SK-N-SH treated with all-trans-retinoic acid at 6 μM for 48 hours (cell line): ENCODE data around the gene NSUN2.
"Not testable (repeated sequence)": the region's sequence is repeated elsewhere in the genome, so short reads cannot be mapped to it uniquely, and the experiment has no call there.

Experiments
- ATAC-seq: fragments of 200-7000 bp; cut with Tn5 transposase; 3 replicates; pipeline ENCODE4 v1.9.1; 2020; ENCODE audit warnings: mild to moderate bottlenecking, moderate library complexity
- ARNTL ChIP-seq: fragments of 450-650 bp; formaldehyde crosslinking; IDR thresholded peaks from 2 replicates; pipeline ENCODE4 v1.5.0; 2020; ENCODE audit warnings: low read depth, mild to moderate bottlenecking, moderate library complexity, borderline replicate concordance
- BACH2 ChIP-seq: fragments of 250-450 bp; sonication (Bioruptor Pico); IDR thresholded peaks from 2 replicates; pipeline ENCODE4 v1.9.0; 2021; ENCODE audit warnings: mild to moderate bottlenecking, borderline replicate concordance
- CSDC2 ChIP-seq: fragments of 250-450 bp; sonication (Bioruptor Pico); IDR thresholded peaks from 2 replicates; pipeline ENCODE4 v1.5.0; 2020; ENCODE audit warnings: mild to moderate bottlenecking, moderate library complexity
- GLIS3 ChIP-seq: fragments of 250-450 bp; sonication (Bioruptor Pico); IDR thresholded peaks from 2 replicates; pipeline ENCODE4 v1.5.0; 2020; ENCODE audit warnings: mild to moderate bottlenecking, moderate library complexity
- ISL1 ChIP-seq: fragments of 250-450 bp; sonication (Bioruptor Pico); IDR thresholded peaks from 2 replicates; pipeline ENCODE4 v2.1.2; 2022; ENCODE audit warnings: mild to moderate bottlenecking, moderate library complexity
- OSR1 ChIP-seq: fragments of 250-450 bp; sonication (Bioruptor Pico); IDR thresholded peaks from 2 replicates; pipeline ENCODE4 v1.8.0; 2022; ENCODE audit warnings: moderate library complexity, mild to moderate bottlenecking, inconsistent platforms
- RARB ChIP-seq: fragments of 250-450 bp; sonication (Bioruptor Pico); IDR thresholded peaks from 2 replicates; pipeline ENCODE4 v1.8.0; 2021; ENCODE audit warnings: mild to moderate bottlenecking, moderate library complexity
- SNAI2 ChIP-seq: fragments of 250-450 bp; sonication (Bioruptor Pico); IDR thresholded peaks from 2 replicates; pipeline ENCODE4 v1.5.0; 2020; ENCODE audit warnings: mild to moderate bottlenecking, moderate library complexity
- TCF4 ChIP-seq: fragments of 250-450 bp; sonication (Bioruptor Pico); IDR thresholded peaks from 2 replicates; pipeline ENCODE4 v1.8.0; 2021; ENCODE audit warnings: mild to moderate bottlenecking, moderate library complexity, borderline replicate concordance
- TOX ChIP-seq: fragments of 250-450 bp; sonication (Bioruptor Pico); IDR thresholded peaks from 2 replicates; pipeline ENCODE4 v1.8.0; 2021; ENCODE audit warnings: mild to moderate bottlenecking, moderate library complexity, borderline replicate concordance
- ZC3H10 ChIP-seq: fragments of 250-450 bp; sonication (Bioruptor Pico); IDR thresholded peaks from 2 replicates; pipeline ENCODE4 v1.5.1; 2021; ENCODE audit warnings: mild to moderate bottlenecking, moderate library complexity
- ZFP3 ChIP-seq: fragments of 250-450 bp; sonication (Bioruptor Pico); IDR thresholded peaks from 2 replicates; pipeline ENCODE4 v1.5.0; 2020; ENCODE audit warnings: mild to moderate bottlenecking, moderate library complexity
- ZFP30 ChIP-seq: fragments of 450-650 bp; formaldehyde crosslinking; IDR thresholded peaks from 2 replicates; pipeline ENCODE4 v1.5.0; 2022; ENCODE audit warnings: mild to moderate bottlenecking, moderate library complexity
- ZNF565 ChIP-seq: fragments of 450-650 bp; formaldehyde crosslinking; conservative IDR thresholded peaks from 2 replicates; pipeline ENCODE4 v1.5.0; 2020; ENCODE audit warnings: low read depth, mild to moderate bottlenecking, moderate library complexity
- ZNF70 ChIP-seq: fragments of 450-650 bp; formaldehyde crosslinking; IDR thresholded peaks from 2 replicates; pipeline ENCODE4 v1.5.0; 2020; ENCODE audit warnings: mild to moderate bottlenecking, moderate library complexity
- ZNF8 ChIP-seq: fragments of 450-650 bp; formaldehyde crosslinking; IDR thresholded peaks from 2 replicates; pipeline ENCODE4 v1.5.0; 2020; ENCODE audit warnings: mild to moderate bottlenecking, moderate library complexity
- TF ChIP-seq, protein P1 (sequence below): fragments of 250-450 bp; sonication (Bioruptor Pico); IDR thresholded peaks from 2 replicates; pipeline ENCODE4 v1.8.0; 2020; ENCODE audit warnings: mild to moderate bottlenecking, moderate library complexity, borderline replicate concordance
- TF ChIP-seq, protein P2 (sequence below): fragments of 250-450 bp; sonication (Bioruptor Pico); IDR thresholded peaks from 2 replicates; pipeline ENCODE4 v1.5.0; 2020; ENCODE audit warnings: mild to moderate bottlenecking, moderate library complexity
- TF ChIP-seq, protein P3 (sequence below): fragments of 250-450 bp; sonication (Bioruptor Pico); IDR thresholded peaks from 2 replicates; pipeline ENCODE4 v1.5.1; 2020; ENCODE audit warnings: low read depth, mild to moderate bottlenecking, moderate library complexity
- TF ChIP-seq, protein P4 (sequence below): fragments of 250-450 bp; sonication (Bioruptor Pico); IDR thresholded peaks from 2 replicates; pipeline ENCODE4 v1.8.0; 2021; ENCODE audit warnings: low read depth, mild to moderate bottlenecking, moderate library complexity, borderline replicate concordance

NSUN2 gene

DNA sequence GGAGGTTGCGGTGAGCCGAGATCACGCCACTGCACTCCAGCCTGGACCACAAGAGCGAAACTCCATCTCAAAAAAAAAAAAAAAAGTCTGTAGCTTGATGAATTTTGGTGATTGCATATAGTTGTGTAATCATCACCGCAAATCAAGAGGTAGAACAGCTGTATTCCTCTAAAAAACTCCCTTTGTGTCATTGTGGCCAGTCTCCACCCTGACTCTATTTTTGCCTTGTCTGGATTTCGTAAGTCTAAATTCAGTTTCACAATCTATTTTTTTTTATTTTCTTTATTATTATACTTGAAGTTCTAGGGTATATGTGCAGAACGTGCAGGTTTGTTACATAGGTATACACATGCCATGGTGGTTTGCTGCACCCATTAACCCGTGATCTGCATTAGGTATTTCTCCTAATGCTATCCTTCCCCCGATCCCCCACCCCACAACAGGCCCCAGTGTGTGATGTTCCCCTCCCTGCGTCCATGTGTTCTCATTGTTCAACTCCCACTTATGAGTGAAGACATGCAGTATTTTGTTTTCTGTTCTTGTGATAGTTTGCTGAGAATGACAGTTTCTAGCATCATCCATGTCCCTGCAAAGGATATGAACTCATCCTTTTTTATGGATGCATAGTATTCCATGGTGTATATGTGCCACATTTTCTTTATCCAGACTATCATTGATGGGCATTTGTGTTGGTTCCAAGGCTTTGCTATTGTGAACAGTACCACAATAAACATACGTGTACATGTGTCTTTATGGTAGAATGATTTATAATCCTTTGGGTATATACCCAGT lies 12.9 kb upstream of the NSUN2 start:
- ATAC-seq, result not testable (repeated sequence)

DNA sequence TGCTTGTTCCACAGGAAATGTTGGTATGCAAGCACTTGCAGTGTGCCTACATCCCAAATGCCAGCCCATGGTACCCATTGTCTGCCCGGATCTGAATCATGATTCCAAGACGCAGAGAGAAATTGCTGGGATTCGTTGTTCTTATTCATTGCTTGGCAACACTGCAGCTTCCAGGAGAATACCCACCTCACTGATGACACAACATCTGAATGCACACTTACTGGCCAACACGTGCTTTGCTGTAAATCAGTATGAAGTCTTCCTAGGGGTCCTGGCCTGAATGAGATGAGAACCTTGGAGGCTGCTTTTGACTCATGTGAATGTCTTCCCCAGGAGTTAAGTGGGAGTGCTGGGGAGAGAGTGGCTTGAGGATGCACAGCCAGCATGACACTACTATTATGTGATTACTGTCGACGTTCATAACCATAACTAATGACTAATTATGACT lies 12.0 kb upstream of the NSUN2 start:
- TF ChIP-seq ZNF565 (CRISPR knock-in tag) (no peak), ZFP3 (CRISPR knock-in tag) (no peak), ISL1 (CRISPR knock-in tag) (no peak), GLIS3 (CRISPR knock-in tag) (no peak), ZFP30 (no peak), TOX (CRISPR knock-in tag) (no peak), SNAI2 (CRISPR knock-in tag) (no peak), ARNTL (CRISPR knock-in tag) (no peak), ZNF70 (CRISPR knock-in tag) (no peak), CSDC2 (CRISPR knock-in tag) (no peak), RARB (CRISPR knock-in tag) (no peak), BACH2 (no peak), OSR1 (CRISPR knock-in tag) (no peak)
- TF ChIP-seq, protein P1, sequence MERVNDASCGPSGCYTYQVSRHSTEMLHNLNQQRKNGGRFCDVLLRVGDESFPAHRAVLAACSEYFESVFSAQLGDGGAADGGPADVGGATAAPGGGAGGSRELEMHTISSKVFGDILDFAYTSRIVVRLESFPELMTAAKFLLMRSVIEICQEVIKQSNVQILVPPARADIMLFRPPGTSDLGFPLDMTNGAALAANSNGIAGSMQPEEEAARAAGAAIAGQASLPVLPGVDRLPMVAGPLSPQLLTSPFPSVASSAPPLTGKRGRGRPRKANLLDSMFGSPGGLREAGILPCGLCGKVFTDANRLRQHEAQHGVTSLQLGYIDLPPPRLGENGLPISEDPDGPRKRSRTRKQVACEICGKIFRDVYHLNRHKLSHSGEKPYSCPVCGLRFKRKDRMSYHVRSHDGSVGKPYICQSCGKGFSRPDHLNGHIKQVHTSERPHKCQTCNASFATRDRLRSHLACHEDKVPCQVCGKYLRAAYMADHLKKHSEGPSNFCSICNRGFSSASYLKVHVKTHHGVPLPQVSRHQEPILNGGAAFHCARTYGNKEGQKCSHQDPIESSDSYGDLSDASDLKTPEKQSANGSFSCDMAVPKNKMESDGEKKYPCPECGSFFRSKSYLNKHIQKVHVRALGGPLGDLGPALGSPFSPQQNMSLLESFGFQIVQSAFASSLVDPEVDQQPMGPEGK (CRISPR knock-in tag), result no peak
- TF ChIP-seq, protein P2, sequence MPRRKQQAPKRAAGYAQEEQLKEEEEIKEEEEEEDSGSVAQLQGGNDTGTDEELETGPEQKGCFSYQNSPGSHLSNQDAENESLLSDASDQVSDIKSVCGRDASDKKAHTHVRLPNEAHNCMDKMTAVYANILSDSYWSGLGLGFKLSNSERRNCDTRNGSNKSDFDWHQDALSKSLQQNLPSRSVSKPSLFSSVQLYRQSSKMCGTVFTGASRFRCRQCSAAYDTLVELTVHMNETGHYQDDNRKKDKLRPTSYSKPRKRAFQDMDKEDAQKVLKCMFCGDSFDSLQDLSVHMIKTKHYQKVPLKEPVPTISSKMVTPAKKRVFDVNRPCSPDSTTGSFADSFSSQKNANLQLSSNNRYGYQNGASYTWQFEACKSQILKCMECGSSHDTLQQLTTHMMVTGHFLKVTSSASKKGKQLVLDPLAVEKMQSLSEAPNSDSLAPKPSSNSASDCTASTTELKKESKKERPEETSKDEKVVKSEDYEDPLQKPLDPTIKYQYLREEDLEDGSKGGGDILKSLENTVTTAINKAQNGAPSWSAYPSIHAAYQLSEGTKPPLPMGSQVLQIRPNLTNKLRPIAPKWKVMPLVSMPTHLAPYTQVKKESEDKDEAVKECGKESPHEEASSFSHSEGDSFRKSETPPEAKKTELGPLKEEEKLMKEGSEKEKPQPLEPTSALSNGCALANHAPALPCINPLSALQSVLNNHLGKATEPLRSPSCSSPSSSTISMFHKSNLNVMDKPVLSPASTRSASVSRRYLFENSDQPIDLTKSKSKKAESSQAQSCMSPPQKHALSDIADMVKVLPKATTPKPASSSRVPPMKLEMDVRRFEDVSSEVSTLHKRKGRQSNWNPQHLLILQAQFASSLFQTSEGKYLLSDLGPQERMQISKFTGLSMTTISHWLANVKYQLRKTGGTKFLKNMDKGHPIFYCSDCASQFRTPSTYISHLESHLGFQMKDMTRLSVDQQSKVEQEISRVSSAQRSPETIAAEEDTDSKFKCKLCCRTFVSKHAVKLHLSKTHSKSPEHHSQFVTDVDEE (CRISPR knock-in tag), result no peak
- no peak for ATAC-seq

DNA sequence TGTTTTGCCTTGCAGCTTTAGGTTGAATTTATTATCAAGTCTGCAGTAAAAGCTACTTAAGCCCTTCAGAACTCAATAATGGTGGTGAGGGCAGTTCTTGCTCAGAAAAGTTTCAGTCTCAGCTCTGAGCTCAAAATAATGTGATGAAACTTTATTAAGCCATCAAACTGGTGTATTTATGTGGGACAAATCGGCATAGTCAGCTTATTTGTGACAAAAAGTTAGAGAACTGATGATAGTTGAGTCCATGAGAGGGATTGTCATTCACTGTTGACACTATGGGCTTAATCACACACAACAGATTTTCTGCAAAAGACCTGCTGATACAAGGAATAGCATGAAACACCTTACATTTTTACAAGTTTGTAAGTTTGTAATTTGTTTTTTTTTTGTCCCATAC lies 9.8 kb upstream of the NSUN2 start:
- ATAC-seq, result no peak
- no peak for TF ChIP-seq TCF4 (CRISPR knock-in tag)
- TF ChIP-seq SNAI2 (CRISPR knock-in tag), result no peak
- no peak for TF ChIP-seq ZNF70 (CRISPR knock-in tag)
- TF ChIP-seq, protein P2 (CRISPR knock-in tag), result no peak
- TF ChIP-seq GLIS3 (CRISPR knock-in tag), result no peak
- no peak for TF ChIP-seq ZC3H10 (CRISPR knock-in tag)
- no peak for TF ChIP-seq ZFP30
- TF ChIP-seq CSDC2 (CRISPR knock-in tag), result no peak
- no peak for TF ChIP-seq ISL1 (CRISPR knock-in tag)
- TF ChIP-seq RARB (CRISPR knock-in tag), result no peak
- TF ChIP-seq, protein P1 (CRISPR knock-in tag), result no peak
- no peak for TF ChIP-seq TOX (CRISPR knock-in tag)
- no peak for TF ChIP-seq ZNF8
- TF ChIP-seq, protein P3, sequence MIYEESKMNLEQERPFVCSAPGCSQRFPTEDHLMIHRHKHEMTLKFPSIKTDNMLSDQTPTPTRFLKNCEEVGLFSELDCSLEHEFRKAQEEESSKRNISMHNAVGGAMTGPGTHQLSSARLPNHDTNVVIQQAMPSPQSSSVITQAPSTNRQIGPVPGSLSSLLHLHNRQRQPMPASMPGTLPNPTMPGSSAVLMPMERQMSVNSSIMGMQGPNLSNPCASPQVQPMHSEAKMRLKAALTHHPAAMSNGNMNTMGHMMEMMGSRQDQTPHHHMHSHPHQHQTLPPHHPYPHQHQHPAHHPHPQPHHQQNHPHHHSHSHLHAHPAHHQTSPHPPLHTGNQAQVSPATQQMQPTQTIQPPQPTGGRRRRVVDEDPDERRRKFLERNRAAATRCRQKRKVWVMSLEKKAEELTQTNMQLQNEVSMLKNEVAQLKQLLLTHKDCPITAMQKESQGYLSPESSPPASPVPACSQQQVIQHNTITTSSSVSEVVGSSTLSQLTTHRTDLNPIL (CRISPR knock-in tag), result no peak
- no peak for TF ChIP-seq BACH2
- no peak for TF ChIP-seq OSR1 (CRISPR knock-in tag)
- TF ChIP-seq, protein P4, sequence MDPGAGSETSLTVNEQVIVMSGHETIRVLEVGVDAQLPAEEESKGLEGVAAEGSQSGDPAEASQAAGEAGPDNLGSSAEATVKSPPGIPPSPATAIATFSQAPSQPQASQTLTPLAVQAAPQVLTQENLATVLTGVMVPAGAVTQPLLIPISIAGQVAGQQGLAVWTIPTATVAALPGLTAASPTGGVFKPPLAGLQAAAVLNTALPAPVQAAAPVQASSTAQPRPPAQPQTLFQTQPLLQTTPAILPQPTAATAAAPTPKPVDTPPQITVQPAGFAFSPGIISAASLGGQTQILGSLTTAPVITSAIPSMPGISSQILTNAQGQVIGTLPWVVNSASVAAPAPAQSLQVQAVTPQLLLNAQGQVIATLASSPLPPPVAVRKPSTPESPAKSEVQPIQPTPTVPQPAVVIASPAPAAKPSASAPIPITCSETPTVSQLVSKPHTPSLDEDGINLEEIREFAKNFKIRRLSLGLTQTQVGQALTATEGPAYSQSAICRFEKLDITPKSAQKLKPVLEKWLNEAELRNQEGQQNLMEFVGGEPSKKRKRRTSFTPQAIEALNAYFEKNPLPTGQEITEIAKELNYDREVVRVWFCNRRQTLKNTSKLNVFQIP, result no peak
- no peak for TF ChIP-seq ZNF565 (CRISPR knock-in tag)
